Hepatocyte (in vitro differentiated cells): ENCODE measurements around the gene TMEM92. TPM values are rescaled to one million over a fixed set of nuclear protein-coding genes. Genes with fewer than 3 reads are reported as not detected.
"Not testable (repeated sequence)": the region's sequence is repeated elsewhere in the genome, so short reads cannot be mapped to it uniquely, and the experiment has no call there.

Experiments used
- DNase-seq: peaks from one replicate; pipeline ENCODE4 v3.0.0-alpha.2; 2016; ENCODE audit warnings: low spot score
- H2AFZ ChIP-seq: fragments of 200-600 bp; sonication (generic); 2 replicates; pipeline ENCODE4 v1.6.0; 2016; ENCODE audit warnings: antibody characterized with exemption, mild to moderate bottlenecking
- H3K27ac ChIP-seq: fragments of 200-600 bp; sonication (generic); 2 replicates; pipeline ENCODE4 v1.5.1; 2016; ENCODE audit warnings: mild to moderate bottlenecking
- H3K27me3 ChIP-seq: fragments of 200-600 bp; sonication (generic); 2 replicates; pipeline ENCODE4 v1.6.1; 2016
- H3K36me3 ChIP-seq: fragments of 200-600 bp; sonication (generic); replicated peaks from 2 replicates; pipeline ENCODE4 v1.5.1; 2016; ENCODE audit warnings: low read depth; ENCODE audit not compliant: insufficient read depth
- H3K4me1 ChIP-seq: fragments of 200-600 bp; sonication (generic); 2 replicates; pipeline ENCODE4 v1.5.1; 2016; ENCODE audit warnings: mild to moderate bottlenecking, moderate library complexity; ENCODE audit not compliant: insufficient read depth
- H3K4me2 ChIP-seq: fragments of 200-600 bp; sonication (generic); 2 replicates; pipeline ENCODE4 v1.6.0; 2016
- H3K4me3 ChIP-seq: fragments of 200-600 bp; sonication (generic); 2 replicates; pipeline ENCODE4 v1.5.1; 2016; ENCODE audit warnings: mild to moderate bottlenecking
- H3K79me2 ChIP-seq: fragments of 200-600 bp; sonication (generic); 2 replicates; pipeline ENCODE4 v1.6.0; 2017; ENCODE audit warnings: mild to moderate bottlenecking
- H3K9me2 ChIP-seq: fragments of 200-600 bp; sonication (generic); replicated peaks from 2 replicates; pipeline ENCODE4 v1.6.0; 2017; ENCODE audit warnings: mild to moderate bottlenecking; ENCODE audit not compliant: insufficient read depth
- H3K9me3 ChIP-seq: fragments of 200-600 bp; sonication (generic); 2 replicates; pipeline ENCODE4 v1.5.1; 2016; ENCODE audit warnings: low read depth, mild to moderate bottlenecking
- H4K20me1 ChIP-seq: fragments of 200-600 bp; sonication (generic); 2 replicates; pipeline ENCODE4 v1.6.0; 2016; ENCODE audit warnings: mild to moderate bottlenecking; ENCODE audit not compliant: insufficient read depth, poor library complexity, severe bottlenecking
- CTCF ChIP-seq: fragments of 200-600 bp; sonication (generic); IDR thresholded peaks from 2 replicates; pipeline ENCODE4 v1.5.1; 2016; ENCODE audit warnings: antibody characterized with exemption, mild to moderate bottlenecking; ENCODE audit not compliant: poor library complexity
- EZH2 ChIP-seq: fragments of 200-600 bp; sonication (generic); IDR thresholded peaks from 2 replicates; pipeline ENCODE4 v1.6.1; 2016; ENCODE audit warnings: antibody characterized with exemption, mild to moderate bottlenecking, borderline replicate concordance
- EZH2phosphoT487 ChIP-seq: fragments of 200-600 bp; sonication (generic); IDR thresholded peaks from one replicate; pipeline ENCODE4 v1.6.1; 2018; ENCODE audit warnings: antibody characterized with exemption, mild to moderate bottlenecking, low read depth, moderate library complexity; ENCODE audit not compliant: unreplicated experiment, severe bottlenecking
- WGBS: methylation state at CpG from one replicate; pipeline ENCODE4 v1.1.6; 2016; ENCODE audit warnings: low lambda C conversion rate; ENCODE audit errors: missing lambda C conversion rate; 5-methylcytosine and 5-hydroxymethylcytosine counted together
- polyA plus RNA-seq: library from polyadenylated mRNA; unstranded; fragments of >200 nt; fragmentation: Nextera tagmentation; extraction: Ambion mirVana; gene quantifications from 2 replicates; pipeline ENCODE4 v1.2.1, GENCODE V29; 2016
- total RNA-seq: library from RNA; depleted of rRNA; stranded (reverse); fragments of >200 nt; gene quantifications from 2 replicates; pipeline ENCODE4 v1.2.3, GENCODE V29; 2014

The TMEM92 gene
- total and polyA plus RNA-seq, 2 experiments from 2014 or later: 6.9 to 21.7 TPM

GRCh38 chr17:50283246-50283645 lies 9.0 kb downstream of the TMEM92 start:
- no peak overlapping the region for H3K27ac ChIP-seq
- H3K4me3 ChIP-seq: no peak overlapping the region
- H2AFZ ChIP-seq: no peak overlapping the region
- H3K79me2 ChIP-seq: no peaks in the 10 kb centered on the region
- peaks cover 13% of the 10 kb centered on the region for H3K4me1 ChIP-seq
- WGBS: 92% methylated on average over 10 of the region's 10 CpGs
- H4K20me1 ChIP-seq: no peaks in the 10 kb centered on the region
- no peak for TF ChIP-seq CTCF
- no peak for TF ChIP-seq EZH2phosphoT487
- TF ChIP-seq EZH2: no peak
- DNase-seq: no peak
- H3K9me3 ChIP-seq: no peaks in the 10 kb centered on the region
- H3K27me3 ChIP-seq: no peaks in the 10 kb centered on the region
- no peaks in the 10 kb centered on the region for H3K36me3 ChIP-seq
- no peaks in the 10 kb centered on the region for H3K9me2 ChIP-seq
- no peak overlapping the region for H3K4me2 ChIP-seq

- Histone ChIP-seq H3K4me3 (no peak overlapping the region), H3K27me3 (no peaks in the 10 kb centered on the region), H3K27ac (no peak overlapping the region), H3K36me3 (no peaks in the 10 kb centered on the region), H3K4me2 (no peak overlapping the region), H3K9me2 (no peaks in the 10 kb centered on the region), H4K20me1 (no peaks in the 10 kb centered on the region), H2AFZ (no peak overlapping the region), H3K79me2 (peaks cover 4% of the 10 kb centered on the region), H3K4me1 (peaks cover 13% of the 10 kb centered on the region), H3K9me3 (no peaks in the 10 kb centered on the region)
- WGBS: 84% methylated on average over 7 of the region's 7 CpGs
- no peak for TF ChIP-seq CTCF
- TF ChIP-seq EZH2phosphoT487: no peak
- TF ChIP-seq EZH2: no peak
- DNase-seq: no peak
Observed at GRCh38 chr17:50283714-50284113, 9.4 kb downstream of the TMEM92 start.

- Histone ChIP-seq H3K9me2 (no peaks in the 10 kb centered on the region), H3K27me3 (no peaks in the 10 kb centered on the region), H3K27ac (no peak overlapping the region), H3K4me1 (peaks cover 10% of the 10 kb centered on the region), H4K20me1 (no peaks in the 10 kb centered on the region), H3K79me2 (peaks cover 5% of the 10 kb centered on the region), H3K36me3 (no peaks in the 10 kb centered on the region), H2AFZ (no peak overlapping the region), H3K4me2 (no peak overlapping the region), H3K4me3 (no peak overlapping the region), H3K9me3 (no peaks in the 10 kb centered on the region)
- no peak for DNase-seq
- 92% methylated on average over 3 of the region's 3 CpGs for WGBS
- TF ChIP-seq CTCF: no peak
- TF ChIP-seq EZH2phosphoT487: no peak
- TF ChIP-seq EZH2: no peak
Observed at GRCh38 chr17:50285941-50286340, 11.7 kb downstream of the TMEM92 start.

- not testable (repeated sequence) for H2AFZ ChIP-seq, H3K9me2 ChIP-seq, H3K4me3 ChIP-seq, H3K36me3 ChIP-seq, DNase-seq, H3K27ac ChIP-seq, H3K9me3 ChIP-seq, H3K27me3 ChIP-seq, H4K20me1 ChIP-seq, H3K79me2 ChIP-seq, H3K4me2 ChIP-seq
- H3K4me1 ChIP-seq: peaks cover 10% of the 10 kb centered on the region
- 92% methylated on average over 7 of the region's 7 CpGs for WGBS
Observed at GRCh38 chr17:50287302-50287701, 13.0 kb downstream of the TMEM92 start.
